ENCODE data around the gene SMG5.

The SMG5 gene

GRCh38 chr1:156249593-156249992 is 33.0 kb downstream of the SMG5 start:
- peaks cover 25% of the 10 kb centered on the region for H3K36me3 ChIP-seq (replicated peaks; ENCODE audit: insufficient read depth, low read length)
- H3F3A ChIP-seq (ENCODE audit: insufficient read depth, low read length): peaks cover 20% of the 10 kb centered on the region
- no peak for DNase-seq
- no peaks in the 10 kb centered on the region for H3K9me3 ChIP-seq (replicated peaks; ENCODE audit: insufficient read depth, low read length)
- H3K9me2 ChIP-seq (replicated peaks; ENCODE audit: insufficient read depth, low read length): no peaks in the 10 kb centered on the region
- TF ChIP-seq EZH2phosphoT487 (IDR thresholded peaks at IDR 0.05; ENCODE audit: low read length) (no peak), CTCF (IDR thresholded peaks at IDR 0.05; ENCODE audit: low read length) (no peak), EZH2 (optimal IDR thresholded peaks at IDR 0.05; ENCODE audit: low read depth, low read length) (no peak)
- H3K9ac ChIP-seq (ENCODE audit: low read length): no peak overlapping the region
- no peaks in the 10 kb centered on the region for H4K20me1 ChIP-seq (ENCODE audit: insufficient read depth, low read length)
- no peaks in the 10 kb centered on the region for H3K27me3 ChIP-seq (replicated peaks; ENCODE audit: insufficient read depth, low read length)
- H2AFZ ChIP-seq (ENCODE audit: low read length): no peak overlapping the region
- no peak overlapping the region for H3K27ac ChIP-seq (ENCODE audit: low read length)
- peaks cover 7% of the 10 kb centered on the region; the same call in 1 of the 2 replicates for H3K4me1 ChIP-seq (ENCODE audit: low read length)
- no peaks in the 10 kb centered on the region for H3K79me2 ChIP-seq (ENCODE audit: low read length)
- H3K4me2 ChIP-seq (ENCODE audit: low read depth, low read length): no peak overlapping the region
- no peak overlapping the region for H3K4me3 ChIP-seq (ENCODE audit: low read length)

- no peaks in the 10 kb centered on the region for H3K9me2 ChIP-seq (replicated peaks; ENCODE audit: insufficient read depth, low read length)
- no peak for DNase-seq
- H3F3A ChIP-seq (ENCODE audit: insufficient read depth, low read length): peaks cover 20% of the 10 kb centered on the region
- H3K27ac ChIP-seq (ENCODE audit: low read length): no peak overlapping the region
- H3K79me2 ChIP-seq (ENCODE audit: low read length): no peaks in the 10 kb centered on the region
- peaks cover 7% of the 10 kb centered on the region; the same call in 1 of the 2 replicates for H3K4me1 ChIP-seq (ENCODE audit: low read length)
- H3K27me3 ChIP-seq (replicated peaks; ENCODE audit: insufficient read depth, low read length): no peaks in the 10 kb centered on the region
- TF ChIP-seq EZH2 (optimal IDR thresholded peaks at IDR 0.05; ENCODE audit: low read depth, low read length) (no peak), EZH2phosphoT487 (IDR thresholded peaks at IDR 0.05; ENCODE audit: low read length) (no peak), CTCF (IDR thresholded peaks at IDR 0.05; ENCODE audit: low read length) (no peak)
- H3K9me3 ChIP-seq (replicated peaks; ENCODE audit: insufficient read depth, low read length): no peaks in the 10 kb centered on the region
- no peaks in the 10 kb centered on the region for H4K20me1 ChIP-seq (ENCODE audit: insufficient read depth, low read length)
- no peak overlapping the region for H3K4me3 ChIP-seq (ENCODE audit: low read length)
- no peak overlapping the region for H3K9ac ChIP-seq (ENCODE audit: low read length)
- peaks cover 22% of the 10 kb centered on the region for H3K36me3 ChIP-seq (replicated peaks; ENCODE audit: insufficient read depth, low read length)
- no peak overlapping the region for H3K4me2 ChIP-seq (ENCODE audit: low read depth, low read length)
- no peak overlapping the region for H2AFZ ChIP-seq (ENCODE audit: low read length)
These were observed 34.3 kb downstream of the SMG5 start for GRCh38 chr1:156248323-156248683.

GRCh38 chr1:156247460-156248322 is 34.9 kb downstream of the SMG5 start, which contains the start of gene PAQR6:
PAQR6 (minus strand) TSS chr1:156248056; CDS start chr1:156246731, 1,325 bp downstream.
- TF ChIP-seq CTCF (IDR thresholded peaks at IDR 0.05; ENCODE audit: low read length): no peak
- TF ChIP-seq EZH2phosphoT487 (IDR thresholded peaks at IDR 0.05; ENCODE audit: low read length): no peak
- TF ChIP-seq EZH2 (optimal IDR thresholded peaks at IDR 0.05; ENCODE audit: low read depth, low read length): no peak
- no peaks in the 10 kb centered on the region for H3K79me2 ChIP-seq (ENCODE audit: low read length)
- no peak within 1 kb of the TSS for H3K27ac ChIP-seq (ENCODE audit: low read length)
- no peak for DNase-seq
- no peaks in the 10 kb centered on the region for H4K20me1 ChIP-seq (ENCODE audit: insufficient read depth, low read length)
- H3K4me3 ChIP-seq (ENCODE audit: low read length): no peak within 1 kb of the TSS
- no peak within 1 kb of the TSS for H3K4me2 ChIP-seq (ENCODE audit: low read depth, low read length)
- H3F3A ChIP-seq (ENCODE audit: insufficient read depth, low read length): peaks cover 20% of the 10 kb centered on the region
- peaks cover 17% of the 10 kb centered on the region; the same call in 1 of the 2 replicates for H3K36me3 ChIP-seq (replicated peaks; ENCODE audit: insufficient read depth, low read length)
- H3K9ac ChIP-seq (ENCODE audit: low read length): no peak within 1 kb of the TSS
- no peaks in the 10 kb centered on the region for H3K9me2 ChIP-seq (replicated peaks; ENCODE audit: insufficient read depth, low read length)
- H2AFZ ChIP-seq (ENCODE audit: low read length): no peak within 1 kb of the TSS
- H3K4me1 ChIP-seq (ENCODE audit: low read length): peaks cover 7% of the 10 kb centered on the region; the same call in 1 of the 2 replicates
- no peaks in the 10 kb centered on the region for H3K27me3 ChIP-seq (replicated peaks; ENCODE audit: insufficient read depth, low read length)
- H3K9me3 ChIP-seq (replicated peaks; ENCODE audit: insufficient read depth, low read length): no peaks in the 10 kb centered on the region

Data from MM.1S (cell line).